ENCODE measurements around the gene NAV2.

The NAV2 gene

GRCh38 chr11:20137637-20138036, 425.0 kb downstream of the NAV2 start:
- DNase-seq (ENCODE audit: low read depth): no peak
- TF ChIP-seq MYC (IDR thresholded peaks at IDR 0.05; ENCODE audit: low read depth, low read length) (no peak), POLR2A (IDR thresholded peaks at IDR 0.05; ENCODE audit: extremely low read depth, insufficient read length) (no peak), CTCF (IDR thresholded peaks at IDR 0.05; ENCODE audit: low read depth, low read length) (no peak), MAX (IDR thresholded peaks at IDR 0.05; ENCODE audit: low read depth, low read length) (no peak)
- no peak overlapping the region for H3K4me3 ChIP-seq (ENCODE audit: low read depth, low read length)

- no peak for TF ChIP-seq MYC (IDR thresholded peaks at IDR 0.05; ENCODE audit: low read depth, low read length)
- no peak for TF ChIP-seq CTCF (IDR thresholded peaks at IDR 0.05; ENCODE audit: low read depth, low read length)
- TF ChIP-seq MAX (IDR thresholded peaks at IDR 0.05; ENCODE audit: low read depth, low read length): no peak
- no peak for TF ChIP-seq POLR2A (IDR thresholded peaks at IDR 0.05; ENCODE audit: extremely low read depth, insufficient read length)
- no peak overlapping the region for H3K4me3 ChIP-seq (ENCODE audit: low read depth, low read length)
- DNase-seq (ENCODE audit: low read depth): no peak
Observed at GRCh38 chr11:20138707-20139106, 426.1 kb downstream of the NAV2 start.

- H3K4me3 ChIP-seq (ENCODE audit: low read depth, low read length): no peak overlapping the region
- DNase-seq (ENCODE audit: low read depth): no peak
- TF ChIP-seq MAX (IDR thresholded peaks at IDR 0.05; ENCODE audit: low read depth, low read length) (no peak), MYC (IDR thresholded peaks at IDR 0.05; ENCODE audit: low read depth, low read length) (no peak), CTCF (IDR thresholded peaks at IDR 0.05; ENCODE audit: low read depth, low read length) (no peak), POLR2A (IDR thresholded peaks at IDR 0.05; ENCODE audit: extremely low read depth, insufficient read length) (no peak)
Observed at GRCh38 chr11:20154381-20154780, 441.7 kb downstream of the NAV2 start.

- no peak for DNase-seq (ENCODE audit: low read depth)
- no peak overlapping the region for H3K4me3 ChIP-seq (ENCODE audit: low read depth, low read length)
- TF ChIP-seq MAX (IDR thresholded peaks at IDR 0.05; ENCODE audit: low read depth, low read length): no peak
- TF ChIP-seq MYC (IDR thresholded peaks at IDR 0.05; ENCODE audit: low read depth, low read length): no peak
- TF ChIP-seq CTCF (IDR thresholded peaks at IDR 0.05; ENCODE audit: low read depth, low read length): no peak
- TF ChIP-seq POLR2A (IDR thresholded peaks at IDR 0.05; ENCODE audit: extremely low read depth, insufficient read length): no peak
Observed at GRCh38 chr11:20155683-20156279, 443.1 kb downstream of the NAV2 start.

- no peak overlapping the region for H3K4me3 ChIP-seq (ENCODE audit: low read depth, low read length)
- no peak for DNase-seq (ENCODE audit: low read depth)
- TF ChIP-seq CTCF (IDR thresholded peaks at IDR 0.05; ENCODE audit: low read depth, low read length) (no peak), MYC (IDR thresholded peaks at IDR 0.05; ENCODE audit: low read depth, low read length) (no peak), POLR2A (IDR thresholded peaks at IDR 0.05; ENCODE audit: extremely low read depth, insufficient read length) (no peak), MAX (IDR thresholded peaks at IDR 0.05; ENCODE audit: low read depth, low read length) (no peak)
Observed at GRCh38 chr11:20156280-20156875, 443.7 kb downstream of the NAV2 start.

Measured in NB4 (cell line).